Heart left ventricle (tissue), 13 donors: ENCODE measurements around the gene LYPD6B.

Experiments used
- CTCF ChIP-seq, 12 donors: fragments of 200-600 bp; sonication (generic) in 4 of 12; IDR thresholded peaks; one replicate each; pipeline versions ENCODE4 v1.5.0 to v1.8.0; 2018 to 2022; ENCODE audit warnings: antibody characterized with exemption in 12 of 12, mild to moderate bottlenecking in 5 of 12
- POLR2A ChIP-seq, 2 donors: fragments of 450-650 bp; IDR thresholded peaks; one replicate each; pipeline ENCODE4 v1.6.1; 2017; ENCODE audit warnings: antibody characterized with exemption in 2 of 2, mild to moderate bottlenecking in 2 of 2, moderate library complexity in 2 of 2
- donor health status: ischemic (EF 13 %, LVEDD 7.1; RV severe dilation, severe dysfunction).
- donor health status: DM: no; HTN: yes; CAD: no.
- donor health status: DM: no; HTN: no; CAD: no.
- donor health status: ischemic (EF 25% LVEDD 6.9; RV normal size, moderate dysfunction).
- donor health status: ischemic (EF 25% LVEDD 5.7; RV mildly dilated, moderate dysfunction).
- donor health status: ischemic (EF 35%, LVEDD 5.7; RV mildly dilated, moderate dysfunction).
- donor health status: nonischemic (EF 11% LVEDD 7.7; RV severe dilation, severe dysfunction).
- donor health status: DM: yes; HTN: yes; CAD: no.
- donor health status: PGD.
- donor health status: ischemic (EF 29% LVEDD 5.4; RV normal size, mild dysfunction).
- donor health status: nonischemic (EF 23%, LVEDD 6.1; RV moderate dilation, normal function).

DNA sequence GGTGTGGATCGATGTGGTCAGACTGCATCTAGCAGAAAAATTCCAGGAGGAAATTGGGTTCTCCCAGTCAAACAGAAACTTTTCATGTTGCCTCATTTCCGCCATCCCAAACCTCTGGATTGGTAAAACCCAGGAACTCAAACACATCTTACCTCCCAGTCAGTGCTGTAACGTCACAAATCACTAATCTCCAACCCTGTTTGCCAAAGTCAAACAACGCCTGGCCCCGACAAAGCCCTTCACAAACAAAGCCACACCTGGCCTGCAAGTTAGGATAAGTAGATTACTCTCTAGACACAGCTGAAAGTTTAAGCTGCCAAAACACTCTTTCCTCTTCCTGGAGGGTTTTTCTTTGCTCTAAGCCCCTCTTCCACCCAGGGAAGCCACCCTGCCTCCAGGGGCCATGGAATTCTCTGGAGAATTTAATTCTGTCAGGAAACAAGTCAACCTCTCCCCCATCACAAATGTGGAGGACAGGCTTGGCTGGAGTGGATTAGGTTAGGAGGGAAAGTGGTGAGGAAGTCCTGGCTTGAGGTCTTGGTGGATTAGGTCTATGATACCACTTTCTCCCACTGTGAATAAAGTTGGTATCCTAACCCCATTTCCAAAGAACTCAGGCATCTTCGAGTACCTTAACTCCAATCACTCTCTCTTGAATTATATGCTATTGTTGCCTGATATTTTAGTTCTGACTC, 86.7 kb downstream of the LYPD6B start:
- TF ChIP-seq CTCF (IDR thresholded peaks at IDR 0.05) (no peak), POLR2A (IDR thresholded peaks at IDR 0.05) (no peak)
